ENCODE results near the gene RMC1. TPM values are rescaled to one million over a fixed set of nuclear protein-coding genes. Genes with fewer than 3 reads are reported as not detected.

Gene RMC1
- polyA plus RNA-seq, 4 donors, result 9.5 to 96.4 (median 44.1) TPM

DNA sequence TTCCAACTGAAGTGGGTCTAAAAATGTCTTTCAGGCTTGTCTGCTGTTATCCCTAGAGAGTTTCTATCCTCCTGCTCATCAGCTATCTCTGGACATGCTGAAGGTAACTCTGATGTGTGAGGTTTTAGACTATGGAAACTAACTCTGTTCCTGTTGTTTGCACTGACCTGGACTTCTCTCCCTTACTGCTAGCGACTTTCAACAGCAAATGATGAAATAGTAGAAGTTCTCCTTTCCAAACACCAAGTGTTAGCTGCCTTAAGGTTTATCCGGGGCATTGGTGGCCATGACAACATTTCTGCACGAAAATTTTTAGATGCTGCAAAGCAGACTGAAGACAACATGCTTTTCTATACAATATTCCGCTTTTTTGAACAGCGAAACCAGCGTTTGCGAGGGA, 26.9 kb downstream of the RMC1 start:
- Histone ChIP-seq H3K4me1 (ENCODE audit: control insufficient read depth in 3 of 3, insufficient read depth in 2 of 3, low read depth in 1 of 3, low read length in 2 of 3) (no peaks in the 10 kb centered on the region), H3K27me3 (ENCODE audit: control insufficient read depth in 3 of 3, insufficient read depth in 3 of 3, low read length in 3 of 3) (no peaks in the 10 kb centered on the region), H3K36me3 (ENCODE audit: control insufficient read depth in 3 of 3, insufficient read depth in 2 of 3, low read depth in 1 of 3, low read length in 3 of 3) (peaks cover 42 to 69% (median 54%) of the 10 kb centered on the region in 3 donors), H3K9me3 (ENCODE audit: control insufficient read depth in 2 of 2, insufficient read depth in 1 of 2, low read depth in 1 of 2, low read length in 1 of 2) (no peaks in the 10 kb centered on the region), H3K4me3 (ENCODE audit: low read depth in 1 of 3, low read length in 3 of 3) (no peak overlapping the region), H3K27ac (ENCODE audit: low read depth in 1 of 3, low read length in 2 of 3) (no peak overlapping the region)
- DNase-seq (no peak), FAIRE-seq (no peak)
- 87 to 92% (median 89%) methylated on average over 7 of the region's 7 CpGs for WGBS, 3 donors

DNA sequence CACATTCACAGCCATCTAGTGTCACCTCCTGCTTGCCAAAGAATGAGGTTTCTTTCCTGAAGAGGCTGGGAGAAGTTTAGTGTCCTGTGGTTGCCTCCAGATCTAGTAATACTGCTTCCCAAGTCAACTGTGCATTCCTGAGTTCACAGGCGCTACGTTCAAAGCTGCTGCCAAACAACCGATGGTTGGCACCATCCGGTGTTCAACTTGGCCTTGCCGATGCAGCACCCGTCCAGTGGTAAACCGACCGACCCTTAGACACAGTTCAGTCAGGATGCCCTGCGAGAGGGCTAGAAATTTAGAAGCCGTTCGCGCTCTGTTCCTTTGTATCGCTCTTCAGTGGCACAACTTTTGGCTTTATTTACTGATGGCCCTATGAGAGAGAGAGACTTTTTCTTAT, 28.6 kb downstream of the RMC1 start:
- H3K27ac ChIP-seq (ENCODE audit: low read depth in 1 of 3, low read length in 2 of 3), result no peak overlapping the region
- WGBS, 3 donors, result 93 to 96% (median 94%) methylated on average over 13 of the region's 13 CpGs
- no peaks in the 10 kb centered on the region for H3K27me3 ChIP-seq (ENCODE audit: control insufficient read depth in 3 of 3, insufficient read depth in 3 of 3, low read length in 3 of 3)
- H3K4me3 ChIP-seq (ENCODE audit: low read depth in 1 of 3, low read length in 3 of 3), result no peak overlapping the region
- H3K36me3 ChIP-seq (ENCODE audit: control insufficient read depth in 3 of 3, insufficient read depth in 2 of 3, low read depth in 1 of 3, low read length in 3 of 3), result peaks cover 47 to 75% (median 49%) of the 10 kb centered on the region in 3 donors
- no peaks in the 10 kb centered on the region for H3K9me3 ChIP-seq (ENCODE audit: control insufficient read depth in 2 of 2, insufficient read depth in 1 of 2, low read depth in 1 of 2, low read length in 1 of 2)
- FAIRE-seq (no peak), DNase-seq (no peak)
- H3K4me1 ChIP-seq (ENCODE audit: control insufficient read depth in 3 of 3, insufficient read depth in 2 of 3, low read depth in 1 of 3, low read length in 2 of 3), result no peaks in the 10 kb centered on the region

DNA sequence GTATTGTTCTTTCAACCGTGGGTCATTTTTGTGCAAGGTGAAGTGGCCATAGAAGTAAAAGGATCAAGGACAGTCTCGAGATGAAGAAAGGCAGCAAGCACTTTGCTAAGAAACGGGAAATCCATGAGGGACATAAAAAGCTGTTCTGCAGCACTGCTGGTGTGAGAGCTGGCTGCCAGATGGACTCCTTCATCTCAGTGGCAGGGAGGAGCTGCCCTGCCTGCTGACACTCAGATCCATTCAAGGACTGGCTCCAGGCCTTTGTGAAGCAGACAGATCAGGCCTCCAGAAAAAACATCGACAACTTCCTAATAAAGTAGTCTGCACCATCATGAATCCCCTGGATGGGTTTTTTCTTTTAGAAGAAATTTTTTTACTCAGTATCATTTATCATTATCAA, 29.5 kb downstream of the RMC1 start:
- Histone ChIP-seq H3K27me3 (ENCODE audit: control insufficient read depth in 3 of 3, insufficient read depth in 3 of 3, low read length in 3 of 3) (no peaks in the 10 kb centered on the region), H3K4me3 (ENCODE audit: low read depth in 1 of 3, low read length in 3 of 3) (no peak overlapping the region), H3K36me3 (ENCODE audit: control insufficient read depth in 3 of 3, insufficient read depth in 2 of 3, low read depth in 1 of 3, low read length in 3 of 3) (peaks cover 45 to 75% (median 45%) of the 10 kb centered on the region in 3 donors), H3K4me1 (ENCODE audit: control insufficient read depth in 3 of 3, insufficient read depth in 2 of 3, low read depth in 1 of 3, low read length in 2 of 3) (no peaks in the 10 kb centered on the region), H3K27ac (ENCODE audit: low read depth in 1 of 3, low read length in 2 of 3) (no peak overlapping the region), H3K9me3 (ENCODE audit: control insufficient read depth in 2 of 2, insufficient read depth in 1 of 2, low read depth in 1 of 2, low read length in 1 of 2) (no peaks in the 10 kb centered on the region)
- FAIRE-seq, result no peak
- no peak for DNase-seq
- WGBS, 3 donors, result 68 to 82% (median 80%) methylated on average over 4 of the region's 4 CpGs

DNA sequence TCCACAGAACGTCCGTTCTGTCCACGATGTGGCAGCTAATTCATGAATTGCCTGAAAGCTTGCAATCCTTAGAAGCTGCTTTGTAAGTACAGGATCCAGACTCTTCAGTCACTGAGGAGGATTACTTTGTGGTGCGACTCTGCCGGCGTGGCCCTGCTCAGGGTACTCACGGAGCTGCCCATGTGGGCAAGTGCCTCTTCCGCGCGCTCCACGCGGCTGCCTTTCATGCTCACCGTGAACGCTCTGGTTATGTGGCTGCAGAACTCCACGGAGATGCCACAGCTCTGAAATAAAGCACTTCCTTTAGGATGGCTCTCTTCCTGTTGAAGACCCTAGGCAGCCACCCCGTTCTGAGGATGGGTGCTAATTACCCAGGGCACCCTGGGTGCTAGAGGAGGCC, 31.0 kb downstream of the RMC1 start:
- Histone ChIP-seq H3K27me3 (ENCODE audit: control insufficient read depth in 3 of 3, insufficient read depth in 3 of 3, low read length in 3 of 3) (no peaks in the 10 kb centered on the region), H3K36me3 (ENCODE audit: control insufficient read depth in 3 of 3, insufficient read depth in 2 of 3, low read depth in 1 of 3, low read length in 3 of 3) (peaks cover 48 to 77% (median 49%) of the 10 kb centered on the region in 3 donors), H3K9me3 (ENCODE audit: control insufficient read depth in 2 of 2, insufficient read depth in 1 of 2, low read depth in 1 of 2, low read length in 1 of 2) (no peaks in the 10 kb centered on the region), H3K27ac (ENCODE audit: low read depth in 1 of 3, low read length in 2 of 3) (no peak overlapping the region), H3K4me3 (ENCODE audit: low read depth in 1 of 3, low read length in 3 of 3) (no peak overlapping the region), H3K4me1 (ENCODE audit: control insufficient read depth in 3 of 3, insufficient read depth in 2 of 3, low read depth in 1 of 3, low read length in 2 of 3) (no peaks in the 10 kb centered on the region)
- no peak for FAIRE-seq
- WGBS, 3 donors, result 94 to 97% (median 95%) methylated on average over 16 of the region's 16 CpGs
- DNase-seq, result no peak

DNA sequence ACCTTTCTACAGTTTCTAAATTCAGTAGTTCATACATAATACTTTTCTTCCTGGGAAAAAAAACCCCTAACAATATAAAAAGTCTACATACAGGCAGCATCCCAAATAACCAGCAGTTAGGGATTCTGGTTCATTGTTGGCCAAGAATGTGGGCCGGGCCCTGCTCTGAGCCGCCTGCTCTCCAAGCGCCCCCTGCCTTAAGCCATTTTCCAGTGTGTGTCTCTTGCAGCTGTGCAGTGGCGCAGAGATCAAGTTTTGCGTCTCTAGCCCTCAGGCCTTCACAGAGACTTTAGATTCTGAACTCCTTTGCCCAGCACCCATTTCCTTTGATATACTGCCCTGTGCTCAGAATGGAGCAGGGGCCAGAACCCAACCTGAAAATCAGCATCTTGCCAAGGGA, 32.9 kb downstream of the RMC1 start:
- no peaks in the 10 kb centered on the region for H3K4me1 ChIP-seq (ENCODE audit: control insufficient read depth in 3 of 3, insufficient read depth in 2 of 3, low read depth in 1 of 3, low read length in 2 of 3)
- H3K27me3 ChIP-seq (ENCODE audit: control insufficient read depth in 3 of 3, insufficient read depth in 3 of 3, low read length in 3 of 3), result no peaks in the 10 kb centered on the region
- H3K9me3 ChIP-seq (ENCODE audit: control insufficient read depth in 2 of 2, insufficient read depth in 1 of 2, low read depth in 1 of 2, low read length in 1 of 2), result no peaks in the 10 kb centered on the region
- H3K27ac ChIP-seq (ENCODE audit: low read depth in 1 of 3, low read length in 2 of 3), result no peak overlapping the region
- H3K36me3 ChIP-seq (ENCODE audit: control insufficient read depth in 3 of 3, insufficient read depth in 2 of 3, low read depth in 1 of 3, low read length in 3 of 3), result peaks cover 42 to 79% (median 47%) of the 10 kb centered on the region in 3 donors
- FAIRE-seq, result no peak
- 92 to 98% (median 97%) methylated on average over 5 of the region's 5 CpGs for WGBS, 3 donors
- no peak for DNase-seq
- H3K4me3 ChIP-seq (ENCODE audit: low read depth in 1 of 3, low read length in 3 of 3), result no peak overlapping the region

DNA sequence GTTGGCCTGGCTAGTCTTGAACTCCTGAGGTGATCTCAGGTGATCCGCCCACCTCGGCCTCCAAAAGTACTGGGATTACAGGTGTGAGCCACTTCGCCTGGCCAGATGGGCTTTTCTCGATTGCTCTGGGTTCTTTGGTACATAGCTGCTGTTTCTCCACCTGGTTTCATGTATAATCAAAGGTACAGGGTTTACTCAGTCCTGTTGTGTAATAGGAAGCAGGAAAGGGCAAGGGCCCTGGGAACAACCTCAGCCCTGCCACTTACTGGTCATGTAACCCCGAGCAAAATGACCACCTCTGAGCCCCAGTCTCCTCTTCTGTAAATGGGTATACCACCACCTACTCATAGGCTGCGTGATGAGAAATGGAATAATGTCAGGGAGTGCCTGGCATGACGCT, 34.0 kb downstream of the RMC1 start:
- peaks cover 39 to 78% (median 45%) of the 10 kb centered on the region in 3 donors for H3K36me3 ChIP-seq (ENCODE audit: control insufficient read depth in 3 of 3, insufficient read depth in 2 of 3, low read depth in 1 of 3, low read length in 3 of 3)
- H3K4me1 ChIP-seq (ENCODE audit: control insufficient read depth in 3 of 3, insufficient read depth in 2 of 3, low read depth in 1 of 3, low read length in 2 of 3), result no peaks in the 10 kb centered on the region
- H3K27me3 ChIP-seq (ENCODE audit: control insufficient read depth in 3 of 3, insufficient read depth in 3 of 3, low read length in 3 of 3), result no peaks in the 10 kb centered on the region
- DNase-seq (no peak), FAIRE-seq (no peak)
- no peak overlapping the region for H3K4me3 ChIP-seq (ENCODE audit: low read depth in 1 of 3, low read length in 3 of 3)
- no peak overlapping the region for H3K27ac ChIP-seq (ENCODE audit: low read depth in 1 of 3, low read length in 2 of 3)
- 94 to 97% (median 95%) methylated on average over 7 of the region's 7 CpGs for WGBS, 3 donors
- H3K9me3 ChIP-seq (ENCODE audit: control insufficient read depth in 2 of 2, insufficient read depth in 1 of 2, low read depth in 1 of 2, low read length in 1 of 2), result no peaks in the 10 kb centered on the region

DNA sequence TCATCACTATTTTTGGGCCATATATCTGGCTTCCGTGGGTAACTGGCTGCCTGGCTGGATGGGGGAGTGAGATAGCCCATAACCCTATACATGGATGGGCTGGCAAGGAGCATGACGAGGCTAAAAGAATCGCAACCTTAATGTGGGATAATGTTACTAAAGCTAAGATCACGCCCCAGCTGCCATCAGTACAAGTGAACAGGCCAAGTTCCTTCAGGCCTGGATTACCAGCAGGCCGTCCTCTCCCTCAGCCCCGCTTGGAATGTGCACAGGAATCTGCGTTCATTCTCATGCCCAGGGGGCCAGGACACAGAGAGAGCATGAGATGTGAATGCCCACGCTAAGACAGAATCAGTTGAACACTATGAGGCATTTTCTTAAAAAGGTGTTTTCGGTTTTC, 34.7 kb downstream of the RMC1 start:
- FAIRE-seq, result no peak
- Histone ChIP-seq H3K27me3 (ENCODE audit: control insufficient read depth in 3 of 3, insufficient read depth in 3 of 3, low read length in 3 of 3) (no peaks in the 10 kb centered on the region), H3K4me1 (ENCODE audit: control insufficient read depth in 3 of 3, insufficient read depth in 2 of 3, low read depth in 1 of 3, low read length in 2 of 3) (no peaks in the 10 kb centered on the region), H3K27ac (ENCODE audit: low read depth in 1 of 3, low read length in 2 of 3) (no peak overlapping the region), H3K9me3 (ENCODE audit: control insufficient read depth in 2 of 2, insufficient read depth in 1 of 2, low read depth in 1 of 2, low read length in 1 of 2) (no peaks in the 10 kb centered on the region), H3K36me3 (ENCODE audit: control insufficient read depth in 3 of 3, insufficient read depth in 2 of 3, low read depth in 1 of 3, low read length in 3 of 3) (peaks cover 40 to 79% (median 45%) of the 10 kb centered on the region in 3 donors), H3K4me3 (ENCODE audit: low read depth in 1 of 3, low read length in 3 of 3) (no peak overlapping the region)
- WGBS, 3 donors, result 95 to 97% (median 97%) methylated on average over 9 of the region's 9 CpGs
- no peak for DNase-seq

DNA sequence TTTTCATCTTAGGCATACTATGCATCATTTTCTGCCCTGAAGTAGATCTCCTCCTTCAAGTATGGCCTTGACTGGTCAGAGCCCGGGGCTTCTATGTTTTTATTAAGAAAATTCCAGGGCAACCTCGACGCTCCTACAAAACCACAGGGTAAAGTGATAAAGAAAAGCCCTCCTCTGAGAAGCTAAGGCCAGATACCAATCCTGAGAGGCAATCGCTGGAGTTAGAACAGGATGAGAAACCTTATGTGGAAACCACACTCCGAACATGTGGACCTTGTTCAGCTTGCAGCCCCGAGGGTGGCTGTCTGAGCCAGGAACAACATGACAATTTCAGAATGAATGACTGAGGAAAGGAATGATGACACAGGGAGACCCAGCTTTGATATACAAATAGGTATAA, 35.6 kb downstream of the RMC1 start:
- H3K9me3 ChIP-seq (ENCODE audit: control insufficient read depth in 2 of 2, insufficient read depth in 1 of 2, low read depth in 1 of 2, low read length in 1 of 2), result no peaks in the 10 kb centered on the region
- FAIRE-seq (no peak), DNase-seq (no peak)
- H3K4me1 ChIP-seq (ENCODE audit: control insufficient read depth in 3 of 3, insufficient read depth in 2 of 3, low read depth in 1 of 3, low read length in 2 of 3), result no peaks in the 10 kb centered on the region
- WGBS, 3 donors, result 79 to 89% (median 86%) methylated on average over 6 of the region's 6 CpGs
- H3K4me3 ChIP-seq (ENCODE audit: low read depth in 1 of 3, low read length in 3 of 3), result no peak overlapping the region
- peaks cover 45 to 82% (median 47%) of the 10 kb centered on the region in 3 donors for H3K36me3 ChIP-seq (ENCODE audit: control insufficient read depth in 3 of 3, insufficient read depth in 2 of 3, low read depth in 1 of 3, low read length in 3 of 3)
- H3K27me3 ChIP-seq (ENCODE audit: control insufficient read depth in 3 of 3, insufficient read depth in 3 of 3, low read length in 3 of 3), result no peaks in the 10 kb centered on the region
- H3K27ac ChIP-seq (ENCODE audit: low read depth in 1 of 3, low read length in 2 of 3), result no peak overlapping the region

DNA sequence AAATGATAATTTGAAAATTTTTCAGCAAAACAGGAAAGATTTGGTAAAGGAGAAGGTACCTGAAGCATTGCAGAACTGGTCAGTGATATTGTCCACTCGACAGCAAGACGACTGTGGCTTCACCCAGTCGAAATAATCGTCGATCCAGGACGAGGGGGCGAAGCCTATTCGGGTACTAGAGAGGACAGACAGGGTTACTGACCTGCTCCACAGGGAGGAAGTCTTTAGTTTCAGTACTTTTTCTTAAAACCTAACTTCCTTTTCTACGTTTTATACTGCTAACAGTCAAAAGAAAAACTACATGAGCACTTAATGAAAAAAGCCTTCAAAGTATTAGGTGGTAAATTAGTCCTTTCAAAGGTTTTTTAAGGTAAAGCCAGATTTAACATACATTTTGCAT, 36.0 kb downstream of the RMC1 start:
- FAIRE-seq (no peak), DNase-seq (no peak)
- Histone ChIP-seq H3K36me3 (ENCODE audit: control insufficient read depth in 3 of 3, insufficient read depth in 2 of 3, low read depth in 1 of 3, low read length in 3 of 3) (peaks cover 44 to 82% (median 47%) of the 10 kb centered on the region in 3 donors), H3K4me1 (ENCODE audit: control insufficient read depth in 3 of 3, insufficient read depth in 2 of 3, low read depth in 1 of 3, low read length in 2 of 3) (no peaks in the 10 kb centered on the region), H3K27me3 (ENCODE audit: control insufficient read depth in 3 of 3, insufficient read depth in 3 of 3, low read length in 3 of 3) (no peaks in the 10 kb centered on the region), H3K9me3 (ENCODE audit: control insufficient read depth in 2 of 2, insufficient read depth in 1 of 2, low read depth in 1 of 2, low read length in 1 of 2) (no peaks in the 10 kb centered on the region), H3K4me3 (ENCODE audit: low read depth in 1 of 3, low read length in 3 of 3) (no peak overlapping the region), H3K27ac (ENCODE audit: low read depth in 1 of 3, low read length in 2 of 3) (no peak overlapping the region)
- WGBS, 3 donors, result 75 to 96% (median 82%) methylated on average over 9 of the region's 9 CpGs
